Esophagus muscularis mucosa (tissue), 4 donors: ENCODE measurements around the gene CALHM1.

Experiments
- CTCF ChIP-seq, 3 experiments: fragments of 200-600 bp in 2 of 3; fragments of 450-650 bp in 1 of 3; sonication (generic) in 2 of 3; IDR thresholded peaks; one replicate each; pipeline ENCODE4 v1.5.1; 2017 to 2019; ENCODE audit warnings: antibody characterized with exemption in 3 of 3, mild to moderate bottlenecking in 2 of 3, moderate library complexity in 1 of 3
- EP300 ChIP-seq: sonication (generic); formaldehyde crosslinking; IDR thresholded peaks from one replicate; pipeline ENCODE4 v1.6.1; 2017; ENCODE audit warnings: antibody characterized with exemption
- POLR2AphosphoS5 ChIP-seq, 2 donors: sonication (generic); formaldehyde crosslinking; IDR thresholded peaks; one replicate each; pipeline ENCODE4 v1.6.1; 2017; ENCODE audit warnings: antibody characterized with exemption in 2 of 2

GRCh38 chr10:103467406-103467805, 8.7 kb upstream of the CALHM1 start:
- no peak for TF ChIP-seq CTCF (IDR thresholded peaks at IDR 0.05)
- no peak for TF ChIP-seq POLR2AphosphoS5 (IDR thresholded peaks at IDR 0.05)
- no peak for TF ChIP-seq EP300
